HepG2 (cell line): ENCODE measurements around the gene RNF123. TPM values are rescaled to one million over a fixed set of nuclear protein-coding genes. Genes with fewer than 3 reads are reported as not detected.

Experiments used
- CEBPG ChIP-seq: IDR thresholded peaks from 2 replicates; pipeline ENCODE4 v1.6.1; 2016
- CHD2 ChIP-seq: IDR thresholded peaks from 2 replicates; pipeline ENCODE4 v1.6.1; 2011; ENCODE audit warnings: low read depth, low read length, improper control_type of control experiment
- FOXK2 ChIP-seq: fragments of 450-650 bp; IDR thresholded peaks from 2 replicates; pipeline ENCODE4 v1.6.1; 2016
- HNRNPK ChIP-seq: fragments of 200-400 bp; formaldehyde crosslinking; IDR thresholded peaks from 2 replicates; pipeline ENCODE4 v1.6.1; 2018; ENCODE audit warnings: low read length, low read depth, moderate library complexity, mild to moderate bottlenecking; ENCODE audit not compliant: poor library complexity, severe bottlenecking
- KDM3A ChIP-seq: IDR thresholded peaks from 2 replicates; pipeline ENCODE4 v1.6.1; 2018; ENCODE audit warnings: low read depth, missing compliant biosample characterization
- NFKBIZ ChIP-seq: IDR thresholded peaks from 2 replicates; pipeline ENCODE4 v1.6.1; 2018; ENCODE audit warnings: missing genetic modification reagents, missing compliant biosample characterization
- NR3C1 ChIP-seq: sonication (generic); formaldehyde crosslinking; IDR thresholded peaks from 2 replicates; pipeline ENCODE4 v1.4.0; 2020; ENCODE audit warnings: missing genetic modification reagents
- TCF12 ChIP-seq, 2 experiments: fragments of 450-650 bp in 1 of 2; sonication (generic) in 1 of 2; formaldehyde crosslinking in 1 of 2; IDR thresholded peaks; 2 replicates each; pipeline versions ENCODE4 v1.6.1 to v1.8.0; 2017 to 2022; ENCODE audit warnings: antibody characterized with exemption in 1 of 2, mild to moderate bottlenecking in 1 of 2, missing genetic modification reagents in 1 of 2, moderate library complexity in 1 of 2
- TCF7 ChIP-seq: sonication (generic); IDR thresholded peaks from 2 replicates; pipeline ENCODE4 v1.6.1; 2016; ENCODE audit warnings: antibody characterized with exemption, low read depth
- ZNF143 ChIP-seq: sonication (generic); formaldehyde crosslinking; IDR thresholded peaks from 2 replicates; pipeline ENCODE4 v1.4.0; 2020; ENCODE audit warnings: missing genetic modification reagents
- ZNF232 ChIP-seq: sonication (generic); formaldehyde crosslinking; IDR thresholded peaks from 2 replicates; pipeline ENCODE4 v1.4.0; 2020; ENCODE audit warnings: missing genetic modification reagents, borderline replicate concordance
- ZNF446 ChIP-seq: sonication (generic); formaldehyde crosslinking; IDR thresholded peaks from 2 replicates; pipeline ENCODE4 v1.5.0; 2020; ENCODE audit warnings: mild to moderate bottlenecking, missing genetic modification reagents
- ZNF605 ChIP-seq: sonication (generic); formaldehyde crosslinking; IDR thresholded peaks from 2 replicates; pipeline ENCODE4 v1.8.0; 2022; ENCODE audit warnings: mild to moderate bottlenecking, missing genetic modification reagents
- ZNF672 ChIP-seq: sonication (generic); formaldehyde crosslinking; IDR thresholded peaks from 2 replicates; pipeline ENCODE4 v1.8.1; 2022; ENCODE audit warnings: missing genetic modification reagents
- ZSCAN20 ChIP-seq: sonication (generic); formaldehyde crosslinking; IDR thresholded peaks from 2 replicates; pipeline ENCODE4 v1.4.0; 2020; ENCODE audit warnings: missing genetic modification reagents, mild to moderate bottlenecking, borderline replicate concordance
- polyA plus RNA-seq, 8 experiments: library from polyadenylated mRNA; depleted of rRNA in 3 of 8; stranded (reverse) in 7 of 8; unstranded in 1 of 8; fragments of >200 nt; fragmentation: Illumina TruSeq in 4 of 8; extraction: Trizol in 4 of 8; gene quantifications; 2 replicates each; pipeline versions ENCODE4 v1.2.1 to v1.2.3, GENCODE V29; 2011 to 2016; ENCODE audit warnings: low read depth in 4 of 8, missing spikeins in 1 of 8, mixed read lengths in 1 of 8; ENCODE audit not compliant: insufficient read depth in 1 of 8
- total RNA-seq, 5 experiments: library from RNA; depleted of rRNA; stranded (reverse); fragments of >200 nt; fragmentation: Illumina TruSeq; extraction: Trizol; gene quantifications; 2 replicates each; pipeline ENCODE4 v1.2.3, GENCODE V29; 2016; ENCODE audit warnings: low read depth in 1 of 5
- TF ChIP-seq, protein P1 (sequence below): sonication (generic); formaldehyde crosslinking; IDR thresholded peaks from 2 replicates; pipeline ENCODE4 v1.8.1; 2023; ENCODE audit warnings: mild to moderate bottlenecking, missing genetic modification reagents
- TF ChIP-seq, protein P2 (sequence below): sonication (generic); formaldehyde crosslinking; IDR thresholded peaks from 2 replicates; pipeline ENCODE4 v1.4.0; 2020; ENCODE audit warnings: missing genetic modification reagents, mild to moderate bottlenecking, borderline replicate concordance
- TF ChIP-seq, protein P3 (sequence below): sonication (generic); formaldehyde crosslinking; IDR thresholded peaks from 2 replicates; pipeline ENCODE4 v1.5.1; 2020; ENCODE audit warnings: missing genetic modification reagents, mild to moderate bottlenecking, borderline replicate concordance
- TF ChIP-seq, protein P4 (sequence below): IDR thresholded peaks from 2 replicates; pipeline ENCODE4 v1.6.1; 2018; ENCODE audit warnings: missing genetic modification reagents

RNF123 gene
- total and polyA plus RNA-seq, 2 of the 13 experiments (the other 11 are each of a cell fraction or from before 2014, with no cell fraction given) = 29.9 to 82.2 TPM

DNA sequence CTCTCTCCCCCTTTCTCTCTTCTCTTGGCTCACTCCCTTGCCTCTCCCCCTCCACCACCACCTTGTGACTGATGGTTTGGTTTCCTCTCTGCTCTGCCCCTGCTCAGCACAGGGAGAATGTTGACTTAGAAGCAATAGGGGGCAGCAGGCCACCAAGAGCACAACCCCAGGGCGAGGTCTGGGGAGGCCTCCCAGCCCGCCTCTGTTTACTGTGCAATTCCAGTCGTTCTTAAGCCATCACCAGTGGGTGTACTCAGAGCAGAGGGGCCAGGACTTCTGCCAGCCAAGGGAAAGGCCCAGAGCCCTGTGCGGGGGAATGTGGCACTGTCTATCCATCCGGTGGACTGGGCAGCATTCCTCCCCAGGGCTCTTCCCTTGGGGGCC is 21.0 kb upstream of the RNF123 start (continued):
- no peak for TF ChIP-seq HNRNPK
- peak; percentile 46; the same call in 1 of the 2 replicates for TF ChIP-seq ZNF605 (CRISPR knock-in tag)
- TF ChIP-seq, protein P1, sequence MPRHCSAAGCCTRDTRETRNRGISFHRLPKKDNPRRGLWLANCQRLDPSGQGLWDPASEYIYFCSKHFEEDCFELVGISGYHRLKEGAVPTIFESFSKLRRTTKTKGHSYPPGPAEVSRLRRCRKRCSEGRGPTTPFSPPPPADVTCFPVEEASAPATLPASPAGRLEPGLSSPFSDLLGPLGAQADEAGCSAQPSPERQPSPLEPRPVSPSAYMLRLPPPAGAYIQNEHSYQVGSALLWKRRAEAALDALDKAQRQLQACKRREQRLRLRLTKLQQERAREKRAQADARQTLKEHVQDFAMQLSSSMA (CRISPR knock-in tag) = no peak
- no peak for TF ChIP-seq FOXK2
- no peak for TF ChIP-seq TCF7
- no peak for TF ChIP-seq ZNF446 (CRISPR knock-in tag)
- TF ChIP-seq ZNF232 (CRISPR knock-in tag) = 0 out of 2 replicates have a peak, but pooled peaks have one; percentile 4
- no peak for TF ChIP-seq CHD2
- TF ChIP-seq ZNF672 = no peak
- TF ChIP-seq CEBPG (CRISPR knock-in tag) = peak; percentile 73
- no peak for TF ChIP-seq ZNF143 (CRISPR knock-in tag)
- TF ChIP-seq, protein P2, sequence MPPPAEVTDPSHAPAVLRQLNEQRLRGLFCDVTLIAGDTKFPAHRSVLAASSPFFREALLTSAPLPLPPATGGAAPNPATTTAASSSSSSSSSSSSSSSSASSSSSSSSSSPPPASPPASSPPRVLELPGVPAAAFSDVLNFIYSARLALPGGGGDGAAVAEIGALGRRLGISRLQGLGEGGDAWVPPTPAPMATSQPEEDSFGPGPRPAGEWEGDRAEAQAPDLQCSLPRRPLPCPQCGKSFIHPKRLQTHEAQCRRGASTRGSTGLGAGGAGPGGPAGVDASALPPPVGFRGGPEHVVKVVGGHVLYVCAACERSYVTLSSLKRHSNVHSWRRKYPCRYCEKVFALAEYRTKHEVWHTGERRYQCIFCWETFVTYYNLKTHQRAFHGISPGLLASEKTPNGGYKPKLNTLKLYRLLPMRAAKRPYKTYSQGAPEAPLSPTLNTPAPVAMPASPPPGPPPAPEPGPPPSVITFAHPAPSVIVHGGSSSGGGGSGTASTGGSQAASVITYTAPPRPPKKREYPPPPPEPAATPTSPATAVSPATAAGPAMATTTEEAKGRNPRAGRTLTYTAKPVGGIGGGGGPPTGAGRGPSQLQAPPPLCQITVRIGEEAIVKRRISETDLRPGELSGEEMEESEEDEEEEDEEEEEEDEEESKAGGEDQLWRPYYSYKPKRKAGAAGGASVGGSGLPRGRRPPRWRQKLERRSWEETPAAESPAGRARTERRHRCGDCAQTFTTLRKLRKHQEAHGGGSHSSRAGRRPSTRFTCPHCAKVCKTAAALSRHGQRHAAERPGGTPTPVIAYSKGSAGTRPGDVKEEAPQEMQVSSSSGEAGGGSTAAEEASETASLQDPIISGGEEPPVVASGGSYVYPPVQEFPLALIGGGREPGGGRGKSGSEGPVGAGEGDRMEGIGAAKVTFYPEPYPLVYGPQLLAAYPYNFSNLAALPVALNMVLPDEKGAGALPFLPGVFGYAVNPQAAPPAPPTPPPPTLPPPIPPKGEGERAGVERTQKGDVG (CRISPR knock-in tag) = 0 out of 2 replicates have a peak, but pooled peaks have one; percentile 57
- peak; percentile 84 for TF ChIP-seq KDM3A
- TF ChIP-seq, protein P3, sequence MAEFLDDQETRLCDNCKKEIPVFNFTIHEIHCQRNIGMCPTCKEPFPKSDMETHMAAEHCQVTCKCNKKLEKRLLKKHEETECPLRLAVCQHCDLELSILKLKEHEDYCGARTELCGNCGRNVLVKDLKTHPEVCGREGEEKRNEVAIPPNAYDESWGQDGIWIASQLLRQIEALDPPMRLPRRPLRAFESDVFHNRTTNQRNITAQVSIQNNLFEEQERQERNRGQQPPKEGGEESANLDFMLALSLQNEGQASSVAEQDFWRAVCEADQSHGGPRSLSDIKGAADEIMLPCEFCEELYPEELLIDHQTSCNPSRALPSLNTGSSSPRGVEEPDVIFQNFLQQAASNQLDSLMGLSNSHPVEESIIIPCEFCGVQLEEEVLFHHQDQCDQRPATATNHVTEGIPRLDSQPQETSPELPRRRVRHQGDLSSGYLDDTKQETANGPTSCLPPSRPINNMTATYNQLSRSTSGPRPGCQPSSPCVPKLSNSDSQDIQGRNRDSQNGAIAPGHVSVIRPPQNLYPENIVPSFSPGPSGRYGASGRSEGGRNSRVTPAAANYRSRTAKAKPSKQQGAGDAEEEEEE = no peak
- TF ChIP-seq, protein P4, sequence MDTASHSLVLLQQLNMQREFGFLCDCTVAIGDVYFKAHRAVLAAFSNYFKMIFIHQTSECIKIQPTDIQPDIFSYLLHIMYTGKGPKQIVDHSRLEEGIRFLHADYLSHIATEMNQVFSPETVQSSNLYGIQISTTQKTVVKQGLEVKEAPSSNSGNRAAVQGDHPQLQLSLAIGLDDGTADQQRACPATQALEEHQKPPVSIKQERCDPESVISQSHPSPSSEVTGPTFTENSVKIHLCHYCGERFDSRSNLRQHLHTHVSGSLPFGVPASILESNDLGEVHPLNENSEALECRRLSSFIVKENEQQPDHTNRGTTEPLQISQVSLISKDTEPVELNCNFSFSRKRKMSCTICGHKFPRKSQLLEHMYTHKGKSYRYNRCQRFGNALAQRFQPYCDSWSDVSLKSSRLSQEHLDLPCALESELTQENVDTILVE (CRISPR knock-in tag) = peak; percentile 83; the same call in 1 of the 2 replicates
- TF ChIP-seq ZSCAN20 (CRISPR knock-in tag) = no peak
- no peak for TF ChIP-seq TCF12 (IDR thresholded peaks at IDR 0.05)
- TF ChIP-seq TCF12 (CRISPR knock-in tag; IDR thresholded peaks at IDR 0.05) = 0 out of 2 replicates have a peak, but pooled peaks have one; percentile 27
- TF ChIP-seq NFKBIZ = no peak
- no peak for TF ChIP-seq NR3C1
